Erythroblast (primary cell): ENCODE measurements around the gene TCAF1.

ENCODE experiments used
- GATA1 ChIP-seq: IDR thresholded peaks from 2 replicates; pipeline ENCODE4 v1.6.1; 2011; ENCODE audit warnings: low read depth, mild to moderate bottlenecking, control low read depth, low read length, moderate library complexity
- POLR2A ChIP-seq: IDR thresholded peaks from 2 replicates; pipeline ENCODE4 v1.6.1; 2011; ENCODE audit warnings: mild to moderate bottlenecking, low read length

GRCh38 chr7:143882020-143882603 lies 19.9 kb downstream of the TCAF1 start:
- no peak for TF ChIP-seq POLR2A
- TF ChIP-seq GATA1, result no peak
